HG02840 (cell line): ENCODE measurements around the gene LRBA.

ENCODE experiments used
- ATAC-seq: cut with Tn5 transposase; IDR thresholded peaks from one replicate; pipeline ENCODE4 v1.9.1; 2021; ENCODE audit warnings: mild to moderate bottlenecking, moderate library complexity, moderate number of reproducible peaks; ENCODE audit not compliant: unreplicated experiment, low FRiP score

The LRBA gene

GRCh38 chr4:150238591-150238990 is 776.5 kb downstream of the LRBA start:
- no peak for ATAC-seq

GRCh38 chr4:150237110-150237872 is 777.8 kb downstream of the LRBA start:
- no peak for ATAC-seq

GRCh38 chr4:150236626-150237025 is 778.5 kb downstream of the LRBA start:
- ATAC-seq: no peak

GRCh38 chr4:150235808-150236271 is 779.2 kb downstream of the LRBA start:
- no peak for ATAC-seq

- ATAC-seq: no peak
Observed at GRCh38 chr4:150235317-150235716, 779.8 kb downstream of the LRBA start.

- ATAC-seq: no peak
Observed at GRCh38 chr4:150234246-150234645, 780.8 kb downstream of the LRBA start.

GRCh38 chr4:150232029-150232428 is 783.1 kb downstream of the LRBA start:
- no peak for ATAC-seq

GRCh38 chr4:150231107-150231770 is 783.8 kb downstream of the LRBA start:
- no peak for ATAC-seq

GRCh38 chr4:150230561-150230960 is 784.5 kb downstream of the LRBA start:
- ATAC-seq: no peak

GRCh38 chr4:150229520-150229919 is 785.6 kb downstream of the LRBA start:
- no peak for ATAC-seq

GRCh38 chr4:150224896-150225591 is 790.0 kb downstream of the LRBA start:
- ATAC-seq: no peak

GRCh38 chr4:150219841-150220240 is 795.2 kb downstream of the LRBA start:
- no peak for ATAC-seq

- ATAC-seq: no peak
Observed at GRCh38 chr4:150218447-150218846, 796.6 kb downstream of the LRBA start.

GRCh38 chr4:150217808-150218207 is 797.3 kb downstream of the LRBA start:
- no peak for ATAC-seq

GRCh38 chr4:150217192-150217591 is 797.9 kb downstream of the LRBA start:
- ATAC-seq: no peak

- no peak for ATAC-seq
Observed at GRCh38 chr4:150216726-150217125, 798.4 kb downstream of the LRBA start.

GRCh38 chr4:150215601-150216000 is 799.5 kb downstream of the LRBA start:
- ATAC-seq: no peak
